ENCODE results near the gene IPMK. TPM values are rescaled to one million over a fixed set of nuclear protein-coding genes. Genes with fewer than 3 reads are reported as not detected.

Gene IPMK
- total RNA-seq, 1 experiment from 2014 or later, result 5.5 TPM

DNA sequence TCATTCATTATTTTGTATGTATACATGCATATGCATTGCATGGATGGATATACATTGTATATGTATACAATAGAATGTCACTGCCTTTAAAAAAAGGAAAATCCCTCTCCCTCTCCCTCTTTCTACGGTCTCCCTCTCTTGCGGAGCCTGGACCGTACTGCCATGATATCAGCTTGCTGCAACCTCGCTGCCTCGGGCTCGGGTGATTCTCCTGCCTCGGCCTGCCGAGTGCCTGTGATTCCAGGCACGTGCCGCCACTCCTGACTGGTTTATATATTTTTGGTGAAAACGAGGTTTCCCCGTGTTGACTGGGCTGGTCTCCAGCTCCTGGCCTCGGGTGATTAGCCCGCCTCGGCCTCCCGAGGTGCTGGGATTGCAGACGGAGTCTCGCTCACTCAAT is 24.4 kb downstream of the IPMK start (continued):
- TF ChIP-seq REST (IDR thresholded peaks at IDR 0.05; ENCODE audit: low read depth), result no peak

DNA sequence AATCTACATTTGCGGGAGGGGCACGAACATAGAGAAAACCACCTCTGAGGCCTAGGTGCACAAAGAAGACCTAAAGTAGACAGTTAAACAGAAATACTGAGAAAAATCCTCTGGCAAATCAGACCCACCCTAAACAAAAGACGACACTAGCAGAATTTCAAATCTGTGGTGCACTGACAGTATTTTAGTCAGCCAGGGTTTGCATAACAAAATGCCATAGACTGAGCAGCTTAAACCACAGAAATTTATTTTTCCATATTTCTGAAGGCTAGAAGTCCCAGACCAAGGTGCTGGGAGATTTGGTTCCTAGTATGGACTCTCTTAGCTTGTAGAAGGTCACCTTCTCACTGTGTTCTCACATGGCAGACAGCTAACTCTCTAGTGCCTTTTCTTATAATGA is 26.3 kb downstream of the IPMK start:
- Histone ChIP-seq H3K27ac (ENCODE audit: low read depth, low read length) (no peak overlapping the region), H3K27me3 (ENCODE audit: insufficient read depth, low read length) (no peaks in the 10 kb centered on the region), H3K79me2 (ENCODE audit: insufficient read depth, low read length) (peaks cover 4% of the 10 kb centered on the region; the same call in 1 of the 2 replicates), H3K4me3 (replicated peaks in 1 of 2; ENCODE audit: low read depth in 1 of 2, low read length in 2 of 2) (no peak overlapping the region), H3K36me3 (ENCODE audit: control insufficient read depth in 1 of 2, insufficient read depth in 2 of 2, low read length in 2 of 2) (no peaks in the 10 kb centered on the region), H4K20me1 (ENCODE audit: insufficient read depth) (no peaks in the 10 kb centered on the region), H3K9me3 (ENCODE audit: control insufficient read depth in 1 of 2, insufficient read depth in 1 of 2, low read depth in 1 of 2, low read length in 2 of 2) (no peaks in the 10 kb centered on the region), H3K4me2 (ENCODE audit: low read length) (no peak overlapping the region), H3K9ac (ENCODE audit: low read length) (no peak overlapping the region), H2AFZ (ENCODE audit: low read depth, low read length, poor library complexity, severe bottlenecking) (no peak overlapping the region), H3K4me1 (ENCODE audit: control insufficient read depth in 1 of 2, insufficient read depth in 2 of 2, low read length in 2 of 2) (peaks cover 14 to 32% of the 10 kb centered on the region in 2 experiments), H3K9me2 (ENCODE audit: insufficient read depth) (no peaks in the 10 kb centered on the region)
- TF ChIP-seq, protein P1, sequence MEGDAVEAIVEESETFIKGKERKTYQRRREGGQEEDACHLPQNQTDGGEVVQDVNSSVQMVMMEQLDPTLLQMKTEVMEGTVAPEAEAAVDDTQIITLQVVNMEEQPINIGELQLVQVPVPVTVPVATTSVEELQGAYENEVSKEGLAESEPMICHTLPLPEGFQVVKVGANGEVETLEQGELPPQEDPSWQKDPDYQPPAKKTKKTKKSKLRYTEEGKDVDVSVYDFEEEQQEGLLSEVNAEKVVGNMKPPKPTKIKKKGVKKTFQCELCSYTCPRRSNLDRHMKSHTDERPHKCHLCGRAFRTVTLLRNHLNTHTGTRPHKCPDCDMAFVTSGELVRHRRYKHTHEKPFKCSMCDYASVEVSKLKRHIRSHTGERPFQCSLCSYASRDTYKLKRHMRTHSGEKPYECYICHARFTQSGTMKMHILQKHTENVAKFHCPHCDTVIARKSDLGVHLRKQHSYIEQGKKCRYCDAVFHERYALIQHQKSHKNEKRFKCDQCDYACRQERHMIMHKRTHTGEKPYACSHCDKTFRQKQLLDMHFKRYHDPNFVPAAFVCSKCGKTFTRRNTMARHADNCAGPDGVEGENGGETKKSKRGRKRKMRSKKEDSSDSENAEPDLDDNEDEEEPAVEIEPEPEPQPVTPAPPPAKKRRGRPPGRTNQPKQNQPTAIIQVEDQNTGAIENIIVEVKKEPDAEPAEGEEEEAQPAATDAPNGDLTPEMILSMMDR (IDR thresholded peaks at IDR 0.05 in 2 of 3, conservative IDR thresholded peaks at IDR 0.05 in 1 of 3; ENCODE audit: borderline replicate concordance in 1 of 3, insufficient read depth in 1 of 3, low read depth in 2 of 3, low read length in 2 of 3), result no peak
- TF ChIP-seq CBX3 (IDR thresholded peaks at IDR 0.05; ENCODE audit: low read depth), result no peak
- TF ChIP-seq EZH2phosphoT487 (IDR thresholded peaks at IDR 0.05; ENCODE audit: borderline replicate concordance), result no peak
- no peak for TF ChIP-seq TCF7L2 (IDR thresholded peaks at IDR 0.05; ENCODE audit: borderline replicate concordance, extremely low read depth, insufficient read depth, insufficient read length)
- no peak for TF ChIP-seq CEBPB (IDR thresholded peaks at IDR 0.05; ENCODE audit: low read depth)
- no peak for TF ChIP-seq SP1 (IDR thresholded peaks at IDR 0.05; ENCODE audit: low read depth)
- no peak for TF ChIP-seq ZNF274 (IDR thresholded peaks at IDR 0.05; ENCODE audit: low read depth, low read length)
- no peak for TF ChIP-seq SIN3A (IDR thresholded peaks at IDR 0.05; ENCODE audit: low read depth)
- no peak for TF ChIP-seq FOSL1 (IDR thresholded peaks at IDR 0.05; ENCODE audit: low read depth)
- no peak for TF ChIP-seq ATF3 (IDR thresholded peaks at IDR 0.05)
- TF ChIP-seq ZFX (IDR thresholded peaks at IDR 0.05), result no peak
- no peak for TF ChIP-seq ELF1 (IDR thresholded peaks at IDR 0.05; ENCODE audit: borderline replicate concordance, low read depth)
- BruUV-seq (replicated peaks), result no TSS peak
- DNase-seq (ENCODE audit: low read depth, low spot score), result no peak
- no peak for ATAC-seq
- ChIA-PET RAD21 (ENCODE audit: low non-redundant PET in 1 of 2, low total read pairs in 2 of 2, uncharacterized antibody in 2 of 2, unreplicated experiment in 2 of 2) (no interaction called here), POLR2A (no interaction called here), CTCF (no interaction called here)
- intact Hi-C loops (cut with micrococcal nuclease), result no loop called here

Measured in HCT116 (cell line).